Stimulated activated CD4-positive, alpha-beta T cell treated with anti-CD3 and anti-CD28 coated beads, Interleukin-2, amount 100 ng/mL, for 4 hours (primary cell): ENCODE data around the gene MTCL1.

Experiments used
- DNase-seq: peaks from one replicate; pipeline ENCODE4 v3.0.0-alpha.2; 2020; ENCODE audit warnings: low read depth

MTCL1 gene

GRCh38 chr18:8865934-8866333 lies 160.6 kb downstream of the MTCL1 start:
- DNase-seq = no peak

- DNase-seq = no peak
Observed at GRCh38 chr18:8866679-8867078, 161.3 kb downstream of the MTCL1 start.

GRCh38 chr18:8868276-8868675 lies 162.9 kb downstream of the MTCL1 start:
- no peak for DNase-seq

- no peak for DNase-seq
Observed at GRCh38 chr18:8868779-8869415, 163.5 kb downstream of the MTCL1 start.

- DNase-seq = no peak
Observed at GRCh38 chr18:8869696-8870095, 164.3 kb downstream of the MTCL1 start.

GRCh38 chr18:8870528-8870927 lies 165.2 kb downstream of the MTCL1 start:
- no peak for DNase-seq

GRCh38 chr18:8871489-8871888 lies 166.1 kb downstream of the MTCL1 start:
- DNase-seq = no peak

- DNase-seq = no peak
Observed at GRCh38 chr18:8874872-8875271, 169.5 kb downstream of the MTCL1 start.

- no peak for DNase-seq
Observed at GRCh38 chr18:8876887-8877286, 171.5 kb downstream of the MTCL1 start.

GRCh38 chr18:8881103-8881502 lies 175.7 kb downstream of the MTCL1 start:
- DNase-seq = no peak
